Hematopoietic multipotent progenitor cell treated with erythropoietin and hydrocortisone succinate and interleukin-3 and kit ligand, for 6 days (in vitro differentiated cells): Measurements from ENCODE around the gene KBTBD12.
"Not testable (repeated sequence)": the region's sequence is repeated elsewhere in the genome, so short reads cannot be mapped to it uniquely, and the experiment has no call there.

Source experiments
- DNase-seq: peaks from one replicate; pipeline ENCODE4 v3.0.0-alpha.2; 2015

KBTBD12 gene

GRCh38 chr3:127903611-127904375 lies 11.2 kb upstream of the KBTBD12 start:
- peak; percentile 94 for DNase-seq

GRCh38 chr3:127905556-127905955 lies 9.5 kb upstream of the KBTBD12 start:
- DNase-seq: no peak

DNA sequence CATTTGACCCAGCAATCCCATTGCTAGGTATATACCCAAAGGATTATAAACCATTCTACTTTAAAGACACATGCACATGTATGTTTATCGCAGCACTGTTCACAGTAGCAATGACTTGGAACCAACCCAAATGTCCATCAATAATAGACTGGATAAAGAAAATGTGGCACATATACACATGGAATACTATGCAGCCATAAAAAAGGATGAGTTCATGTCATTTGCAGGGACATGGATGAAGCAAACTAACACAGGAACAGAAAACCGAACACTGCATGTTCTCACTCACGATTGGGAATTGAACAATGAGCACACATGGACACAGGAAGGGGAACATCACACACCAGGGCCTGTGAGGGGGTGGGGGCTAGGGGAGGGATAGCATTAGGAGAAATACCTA lies 8.4 kb upstream of the KBTBD12 start:
- not testable (repeated sequence) for DNase-seq

DNA sequence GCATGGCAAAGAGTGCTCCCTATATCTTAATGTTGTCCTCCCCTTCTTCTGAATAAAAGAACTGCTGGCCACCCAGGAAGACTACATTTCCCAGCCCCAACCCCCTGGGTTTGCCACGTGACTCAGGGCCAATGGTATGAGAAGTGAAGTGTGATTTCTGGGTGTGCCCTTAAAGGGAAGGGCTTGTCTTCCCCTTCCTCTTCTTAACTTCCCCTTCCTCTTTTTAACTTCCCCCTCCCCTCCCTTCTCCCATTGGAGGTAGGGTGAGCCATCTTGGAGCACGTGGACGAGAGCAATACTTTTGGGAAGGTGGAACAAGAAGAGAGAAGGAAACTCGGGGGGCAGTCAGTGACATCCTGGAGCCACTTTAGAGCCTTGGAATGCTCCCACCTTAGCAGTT lies 6.8 kb upstream of the KBTBD12 start:
- DNase-seq: peak; percentile 40

DNA sequence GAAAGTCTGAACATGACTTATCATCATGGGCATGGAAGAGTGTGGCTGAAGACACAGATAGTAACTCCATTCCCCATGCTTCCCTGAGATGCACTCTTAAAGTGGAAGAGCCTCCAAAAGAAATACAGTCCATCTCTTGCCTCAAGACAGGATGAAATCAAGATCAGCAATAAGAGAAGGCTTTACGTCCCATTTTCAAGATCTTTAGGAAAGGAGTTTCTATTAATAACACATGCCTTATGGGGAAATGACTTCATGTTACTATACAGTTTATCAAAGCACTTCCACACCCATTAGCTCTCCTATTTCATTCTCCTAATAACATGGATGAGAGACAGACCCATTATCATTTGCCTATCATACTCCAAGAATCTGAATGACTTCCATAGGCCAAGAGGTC lies 6.1 kb upstream of the KBTBD12 start:
- DNase-seq: no peak

DNA sequence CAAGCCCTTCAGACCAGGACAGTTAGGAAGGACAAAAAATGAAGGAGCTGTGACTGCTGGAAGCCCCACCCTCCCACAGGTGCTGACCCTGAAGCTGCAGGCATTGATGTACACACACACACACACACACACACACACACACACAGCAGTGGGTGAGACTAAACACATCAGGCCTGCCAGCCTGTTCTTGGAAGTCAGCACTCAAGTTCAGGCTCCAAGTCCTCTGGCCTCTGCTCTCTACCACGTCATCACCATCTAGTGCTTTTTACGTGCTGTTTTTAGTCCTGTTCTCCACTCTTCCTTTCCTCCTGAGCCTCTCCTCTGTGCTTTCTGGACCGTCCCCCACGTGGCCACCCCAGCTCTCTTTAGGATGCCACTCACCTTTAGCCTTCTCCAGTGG lies 5.4 kb upstream of the KBTBD12 start:
- no peak for DNase-seq

DNA sequence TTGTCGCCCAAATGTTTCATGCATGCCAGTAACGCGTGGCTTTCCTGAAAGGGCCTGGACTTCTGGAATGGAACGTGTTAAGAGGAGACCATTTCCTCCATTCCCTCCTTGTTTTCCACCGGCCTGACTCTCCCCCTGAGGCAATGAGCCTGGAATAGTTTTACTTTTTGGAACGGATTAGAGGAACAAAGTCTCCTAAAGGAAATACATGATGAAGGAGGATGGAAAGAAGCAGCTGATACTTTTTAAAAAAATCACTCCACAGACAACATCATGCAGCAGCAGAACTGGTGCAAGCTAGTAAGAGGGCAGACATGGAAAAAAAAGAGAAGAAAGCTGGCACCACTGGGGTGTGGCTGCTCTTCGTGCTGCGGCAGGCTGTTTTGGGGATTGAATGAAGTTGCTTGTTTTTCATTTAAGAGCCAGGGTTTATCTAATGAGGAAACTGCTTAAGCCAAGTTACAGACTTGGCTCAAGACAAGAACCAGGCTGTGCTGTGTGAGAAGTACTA lies 3.6 kb upstream of the KBTBD12 start:
- peak; percentile 72 for DNase-seq

GRCh38 chr3:127913841-127914240 lies 1.2 kb upstream of the KBTBD12 start:
- DNase-seq: not testable (repeated sequence)

GRCh38 chr3:127914584-127914983 lies 448 bp upstream of the KBTBD12 start:
- no peak for DNase-seq

DNA sequence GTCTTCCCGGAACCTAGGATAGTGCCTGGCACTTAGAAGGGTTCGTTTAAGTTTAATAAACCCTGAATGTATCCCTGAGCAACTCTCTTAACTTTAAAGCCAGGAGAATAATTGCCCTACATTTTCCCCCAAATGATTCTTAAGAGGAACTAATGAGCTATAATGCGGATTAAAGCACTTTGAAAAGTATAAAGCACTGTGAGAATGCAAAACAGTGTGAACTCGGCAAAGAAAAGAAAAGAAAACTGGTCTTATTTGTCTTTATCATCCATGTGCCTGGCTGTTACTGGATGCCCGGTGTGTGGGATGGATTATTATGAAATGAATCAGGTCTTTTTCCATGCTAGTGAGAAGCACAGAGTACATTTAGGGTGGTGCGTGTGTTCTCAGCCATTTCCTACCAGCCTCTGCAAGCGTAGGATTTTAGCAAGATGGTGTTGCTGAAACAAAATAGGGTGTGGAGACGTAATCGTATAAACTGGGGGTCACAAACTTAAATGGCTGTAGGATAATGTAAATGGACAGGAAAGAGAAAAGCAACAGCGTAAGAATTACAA lies 983 bp downstream of the KBTBD12 start:
- DNase-seq: no peak

GRCh38 chr3:127920738-127921137 lies 5.7 kb downstream of the KBTBD12 start:
- no peak for DNase-seq

DNA sequence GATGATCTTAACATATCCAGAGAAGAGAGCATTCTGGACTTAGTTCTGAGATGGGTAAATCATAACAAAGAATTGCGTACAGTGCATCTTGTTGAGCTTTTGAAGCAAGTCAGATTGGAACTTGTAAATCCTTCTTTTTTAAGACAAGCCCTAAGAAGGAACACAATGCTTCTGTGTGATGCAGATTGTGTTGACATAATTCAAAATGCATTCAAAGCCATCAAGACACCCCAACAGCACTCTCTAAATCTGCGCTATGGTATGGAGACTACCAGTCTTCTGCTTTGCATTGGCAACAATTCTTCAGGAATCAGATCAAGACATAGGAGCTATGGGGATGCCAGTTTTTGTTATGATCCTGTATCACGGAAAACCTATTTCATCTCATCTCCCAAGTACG lies 8.6 kb downstream of the KBTBD12 start:
- DNase-seq: no peak

DNA sequence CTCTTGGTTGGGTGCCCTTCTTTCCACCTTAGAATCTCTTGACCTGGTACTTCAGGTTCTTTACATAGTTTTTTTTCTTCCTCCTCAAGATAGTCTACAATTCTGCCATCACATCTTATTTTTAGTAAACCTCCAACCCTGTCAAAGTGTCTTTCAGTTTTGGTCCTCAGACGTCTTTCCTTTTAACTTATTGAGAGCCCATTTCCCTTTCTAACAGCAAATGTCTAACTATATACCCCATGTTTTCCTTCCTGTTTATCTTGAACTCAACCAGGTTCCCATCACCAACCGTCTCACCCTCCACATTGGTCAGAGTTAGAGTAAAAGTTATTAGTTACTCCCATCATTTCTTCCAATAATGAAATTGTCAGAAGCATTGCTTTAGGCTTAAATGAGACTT lies 10.4 kb downstream of the KBTBD12 start:
- DNase-seq: no peak

DNA sequence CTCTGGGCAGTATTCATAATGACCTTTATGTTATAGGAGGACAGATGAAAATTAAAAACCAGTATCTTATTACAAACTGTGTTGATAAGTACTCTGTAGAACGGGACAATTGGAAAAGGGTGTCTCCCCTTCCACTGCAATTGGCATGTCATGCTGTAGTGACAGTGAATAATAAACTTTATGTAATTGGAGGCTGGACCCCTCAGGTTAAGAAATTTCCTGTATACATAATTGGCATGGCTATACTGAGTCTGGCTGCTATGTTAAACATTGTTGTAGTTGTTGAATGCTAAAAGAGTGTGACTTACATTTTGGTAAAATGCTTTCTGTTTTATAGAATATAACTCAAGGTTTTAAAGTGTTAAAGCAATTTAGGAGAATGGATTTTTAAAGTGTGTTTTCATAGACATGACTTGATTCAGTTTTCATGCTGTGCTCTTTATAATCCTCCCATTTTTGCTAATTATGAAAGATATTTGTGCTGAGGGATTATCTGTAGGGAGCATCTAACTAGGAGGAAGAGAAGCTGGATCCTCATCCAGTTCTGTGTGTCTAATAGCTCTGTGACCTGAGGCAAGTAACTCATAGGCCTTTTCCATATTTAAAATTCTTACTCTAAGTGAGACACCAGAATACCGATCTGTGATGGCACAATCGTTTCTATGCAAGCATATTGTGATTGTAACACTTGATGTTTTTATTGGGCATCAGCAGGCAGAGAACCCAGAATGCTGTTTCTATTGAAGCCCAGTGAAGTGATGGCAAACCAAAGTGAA lies 13.0 kb downstream of the KBTBD12 start:
- DNase-seq: no peak

DNA sequence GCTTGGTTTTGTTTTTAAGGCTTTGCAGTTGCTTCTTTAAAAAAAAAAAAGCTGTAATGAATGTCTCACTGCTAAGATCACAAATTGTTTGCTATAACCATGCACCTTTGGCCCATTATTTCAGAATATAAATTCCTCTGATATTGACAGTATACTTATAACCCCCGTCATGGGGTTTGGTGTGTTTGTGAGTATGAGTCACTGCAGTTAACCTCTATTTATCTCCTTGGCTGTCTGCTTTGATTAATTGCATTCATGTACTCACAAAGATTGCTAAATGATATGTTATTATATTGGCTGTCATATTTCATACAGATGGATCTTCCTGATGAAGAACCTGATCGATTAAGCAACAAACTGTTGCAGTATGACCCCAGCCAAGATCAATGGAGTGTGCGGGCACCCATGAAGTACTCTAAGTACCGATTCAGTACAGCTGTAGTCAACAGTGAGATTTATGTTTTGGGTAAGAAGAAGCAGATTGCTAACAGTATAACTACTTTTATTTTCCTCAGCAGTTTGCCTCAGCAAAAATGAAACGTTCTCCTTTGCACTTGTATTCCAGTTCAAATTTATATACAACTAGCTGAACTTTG lies 14.9 kb downstream of the KBTBD12 start:
- no peak for DNase-seq

DNA sequence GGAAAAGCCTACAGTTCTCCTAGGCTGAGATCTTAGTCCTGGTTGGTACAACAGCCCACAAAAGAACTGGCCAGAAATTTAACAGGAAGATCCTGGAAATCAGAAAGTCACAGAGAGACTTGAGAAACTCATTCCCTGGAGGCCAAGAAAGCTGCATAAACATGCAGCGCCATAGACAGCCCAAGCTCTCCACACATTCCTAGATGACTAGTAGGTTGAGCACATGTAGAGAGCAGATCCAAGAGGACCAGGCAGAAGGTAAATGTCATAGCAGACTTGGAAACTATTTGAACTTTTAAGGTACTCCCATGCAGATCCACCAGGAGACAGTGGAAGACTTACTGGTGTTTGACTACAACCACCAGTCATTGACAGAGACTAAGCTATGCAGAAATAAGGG lies 18.4 kb downstream of the KBTBD12 start:
- DNase-seq: no peak

- no peak for DNase-seq
Measured at GRCh38 chr3:127938800-127939199, 23.8 kb downstream of the KBTBD12 start.

- DNase-seq: no peak
Measured at GRCh38 chr3:127940116-127940515, 25.1 kb downstream of the KBTBD12 start.

DNA sequence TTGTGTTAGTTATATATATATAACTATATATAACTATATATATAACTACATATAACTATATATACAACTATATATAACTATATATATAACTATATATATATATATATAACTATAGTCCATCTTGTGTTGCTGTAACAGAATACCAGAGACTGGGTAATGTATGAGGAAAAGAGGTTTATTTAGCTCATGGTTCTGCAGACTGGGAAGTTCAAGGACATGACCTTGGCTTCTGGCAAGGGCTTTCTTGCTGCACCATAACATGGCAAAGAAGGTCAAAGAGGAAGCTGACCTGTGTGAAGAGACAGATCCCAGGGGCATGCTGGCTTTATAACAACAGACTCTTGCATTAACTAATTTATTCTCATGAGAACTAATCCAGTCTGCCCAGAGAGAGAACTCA lies 27.6 kb downstream of the KBTBD12 start:
- DNase-seq: no peak

DNA sequence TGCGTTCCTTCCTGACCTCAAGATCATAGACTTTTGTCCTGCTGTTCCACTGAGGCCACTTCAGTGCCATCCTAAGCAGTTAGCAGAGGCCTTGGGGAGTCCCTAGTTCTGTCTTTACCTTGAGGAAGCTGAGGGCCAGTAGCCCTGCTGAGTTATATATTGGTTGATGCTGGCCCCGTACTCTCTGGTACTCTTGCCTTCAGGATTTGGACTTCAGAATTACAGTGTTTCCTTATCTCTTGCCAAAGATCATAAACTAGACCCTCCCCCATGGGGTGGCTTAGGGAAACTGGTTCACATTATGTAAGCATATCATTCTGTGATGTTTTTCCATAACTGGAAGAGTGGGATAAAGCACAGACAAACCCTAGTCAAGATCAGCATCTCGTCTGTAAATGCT lies 33.2 kb downstream of the KBTBD12 start:
- no peak for DNase-seq

GRCh38 chr3:127949446-127950055 lies 34.5 kb downstream of the KBTBD12 start:
- no peak for DNase-seq

GRCh38 chr3:127951276-127951675 lies 36.2 kb downstream of the KBTBD12 start:
- no peak for DNase-seq
